HEK293 (cell line): ENCODE measurements around the gene ACTN3.

Experiments
- CTCF ChIA-PET: fragments of 350-600 bp; formaldehyde crosslinking; extraction: SDS; loops from one replicate; lab custom pipeline; 2021; ENCODE audit warnings: antibody characterized with exemption; lab: Yijun Ruan, JAX
- POLR2A ChIA-PET: fragments of 300-600 bp; formaldehyde crosslinking; extraction: SDS; loops from one replicate; lab custom pipeline; 2020; ENCODE audit warnings: antibody characterized with exemption, inconsistent platforms; lab: Yijun Ruan, JAX
- H3K27ac ChIP-seq: fragments of 200-500 bp; sonication (Bioruptor generic); 2 replicates; pipeline ENCODE4 v1.5.1; 2014; ENCODE audit warnings: low read depth, low read length, control low read depth, inconsistent platforms; ENCODE audit errors: extremely low read depth
- H3K36me3 ChIP-seq, 2 experiments: fragments of 200-500 bp in 1 of 2; sonication (Bioruptor generic) in 1 of 2; 1 replicate in 1 of 2; 2 replicates in 1 of 2; pipeline ENCODE4 v1.5.1; 2014 to 2017; ENCODE audit warnings: inconsistent platforms in 2 of 2, low read length in 2 of 2; ENCODE audit not compliant: control insufficient read depth in 2 of 2, insufficient read depth in 1 of 2
- H3K4me1 ChIP-seq: fragments of 200-500 bp; sonication (Bioruptor generic); 2 replicates; pipeline ENCODE4 v1.5.1; 2014; ENCODE audit warnings: mild to moderate bottlenecking, low read length, inconsistent platforms; ENCODE audit not compliant: control insufficient read depth, insufficient read depth
- H3K4me3 ChIP-seq: 2 replicates; pipeline ENCODE4 v1.5.1; 2011; ENCODE audit warnings: low read depth, mild to moderate bottlenecking, control low read depth, low read length, moderate library complexity
- H3K9me3 ChIP-seq: fragments of 200-500 bp; sonication (Bioruptor generic); 2 replicates; pipeline ENCODE4 v1.5.1; 2014; ENCODE audit warnings: low read depth, low read length, inconsistent platforms; ENCODE audit not compliant: control insufficient read depth, insufficient read depth
- MEIS1 ChIP-seq: sonication (generic); formaldehyde crosslinking; IDR thresholded peaks from 2 replicates; pipeline ENCODE4 v1.8.1; 2022; ENCODE audit warnings: missing genetic modification reagents, mild to moderate bottlenecking, borderline replicate concordance
- ZNF133 ChIP-seq: fragments of 450-650 bp; formaldehyde crosslinking; IDR thresholded peaks from 2 replicates; pipeline ENCODE4 v1.5.1; 2016; ENCODE audit warnings: missing biosample characterization, missing genetic modification characterization
- ZNF16 ChIP-seq: fragments of 450-650 bp; formaldehyde crosslinking; IDR thresholded peaks from 2 replicates; pipeline ENCODE4 v1.5.1; 2016; ENCODE audit warnings: low read depth, missing biosample characterization, missing genetic modification characterization
- ZNF2 ChIP-seq: fragments of 450-650 bp; formaldehyde crosslinking; IDR thresholded peaks from 2 replicates; pipeline ENCODE4 v1.5.1; 2016; ENCODE audit warnings: missing biosample characterization, missing genetic modification characterization
- ZNF202 ChIP-seq: fragments of 450-650 bp; formaldehyde crosslinking; IDR thresholded peaks from 2 replicates; pipeline ENCODE4 v1.5.1; 2016; ENCODE audit warnings: missing biosample characterization, missing genetic modification characterization, borderline replicate concordance
- ZNF266 ChIP-seq: fragments of 450-650 bp; formaldehyde crosslinking; IDR thresholded peaks from 2 replicates; pipeline ENCODE4 v1.5.1; 2016; ENCODE audit warnings: missing biosample characterization, missing genetic modification characterization, low read depth
- ZNF302 ChIP-seq: fragments of 450-650 bp; formaldehyde crosslinking; IDR thresholded peaks from 2 replicates; pipeline ENCODE4 v1.5.1; 2016; ENCODE audit warnings: missing biosample characterization, missing genetic modification characterization, low read depth
- ZNF341 ChIP-seq: fragments of 450-650 bp; formaldehyde crosslinking; IDR thresholded peaks from 2 replicates; pipeline ENCODE4; 2016; ENCODE audit warnings: low read depth, missing biosample characterization, missing genetic modification characterization
- ZNF600 ChIP-seq: fragments of 450-650 bp; formaldehyde crosslinking; IDR thresholded peaks from 2 replicates; pipeline ENCODE4 v1.5.1; 2016; ENCODE audit warnings: missing biosample characterization, missing genetic modification characterization
- ZNF624 ChIP-seq: fragments of 450-650 bp; formaldehyde crosslinking; IDR thresholded peaks from 2 replicates; pipeline ENCODE4 v1.5.1; 2017; ENCODE audit warnings: missing biosample characterization, missing genetic modification characterization
- ZNF670 ChIP-seq: fragments of 450-650 bp; formaldehyde crosslinking; IDR thresholded peaks from 2 replicates; pipeline ENCODE4 v1.5.1; 2016; ENCODE audit warnings: missing biosample characterization, missing genetic modification characterization, low read depth
- ZNF768 ChIP-seq: fragments of 450-650 bp; formaldehyde crosslinking; IDR thresholded peaks from 2 replicates; pipeline ENCODE4 v1.5.1; 2018; ENCODE audit warnings: missing biosample characterization, mild to moderate bottlenecking, missing genetic modification characterization
- TF ChIP-seq, protein P1 (sequence below): fragments of 450-650 bp; formaldehyde crosslinking; IDR thresholded peaks from 2 replicates; pipeline ENCODE4 v1.5.1; 2016; ENCODE audit warnings: missing biosample characterization, missing genetic modification characterization
- TF ChIP-seq, protein P2 (sequence below): fragments of 450-650 bp; formaldehyde crosslinking; IDR thresholded peaks from 2 replicates; pipeline ENCODE4 v1.5.1; 2016; ENCODE audit warnings: missing biosample characterization, missing genetic modification characterization

Gene ACTN3

DNA sequence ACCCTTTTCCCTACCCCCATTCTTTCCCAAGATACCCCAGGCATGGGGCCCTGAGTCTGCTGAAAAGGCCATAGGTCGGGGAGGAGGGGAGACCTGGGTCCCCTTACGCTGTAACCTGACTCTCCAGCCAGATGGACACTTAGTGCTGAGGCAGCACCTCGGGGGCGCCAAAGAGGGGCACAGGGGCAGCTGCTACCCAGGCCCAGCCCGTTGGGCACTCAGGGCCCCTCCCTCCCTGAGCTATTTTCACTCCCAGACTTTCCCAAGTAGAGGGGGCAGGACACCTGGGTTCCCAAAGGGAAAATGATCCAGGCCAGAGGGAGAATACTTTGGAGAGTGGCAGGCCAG, 933 bp downstream of the ACTN3 start (continued):
- TF ChIP-seq ZNF624 (tag by site-specific recombination) (no peak), ZNF2 (tag by site-specific recombination) (no peak)

DNA sequence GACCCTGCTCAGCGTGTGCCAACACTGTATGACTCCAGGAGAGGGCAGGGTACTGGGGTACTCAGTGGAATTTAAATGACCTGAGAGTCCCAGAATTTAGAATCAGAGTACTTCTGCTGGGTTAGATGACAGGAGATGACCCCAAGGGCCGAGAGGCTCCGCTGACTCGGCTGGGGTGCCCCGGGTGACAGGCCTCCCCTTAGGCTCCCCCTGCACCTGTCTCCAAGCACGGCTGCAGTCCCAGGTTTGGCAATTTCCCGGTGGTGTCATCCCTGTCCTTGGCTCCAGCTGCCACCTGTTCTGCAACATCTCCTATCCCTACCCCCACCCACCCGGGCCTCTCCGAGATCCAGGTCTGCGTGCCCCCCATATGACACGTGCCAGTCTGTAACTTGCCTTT, 1.3 kb downstream of the ACTN3 start:
- CTCF ChIA-PET: interaction anchor here (1.6 kb wide), 1 partner anchor 130 kb away, joined by 5 read pairs; no protein-coding TSS in a partner anchor
- Histone ChIP-seq H3K27ac (no peak overlapping the region), H3K4me1 (no peaks in the 10 kb centered on the region), H3K9me3 (no peaks in the 10 kb centered on the region), H3K4me3 (no peak overlapping the region), H3K36me3 (peaks cover 0 to 9% of the 10 kb centered on the region in 2 experiments; a peak in 1 of 3 replicates)
- TF ChIP-seq MEIS1 (CRISPR knock-in tag) (no peak), ZNF202 (tag by site-specific recombination) (no peak), ZNF16 (tag by site-specific recombination) (no peak)
- POLR2A ChIA-PET: interaction anchor here (0.9 kb wide), 1 partner anchor 68 kb away, joined by 3 read pairs; the partner anchor contains the start of gene RBM14

DNA sequence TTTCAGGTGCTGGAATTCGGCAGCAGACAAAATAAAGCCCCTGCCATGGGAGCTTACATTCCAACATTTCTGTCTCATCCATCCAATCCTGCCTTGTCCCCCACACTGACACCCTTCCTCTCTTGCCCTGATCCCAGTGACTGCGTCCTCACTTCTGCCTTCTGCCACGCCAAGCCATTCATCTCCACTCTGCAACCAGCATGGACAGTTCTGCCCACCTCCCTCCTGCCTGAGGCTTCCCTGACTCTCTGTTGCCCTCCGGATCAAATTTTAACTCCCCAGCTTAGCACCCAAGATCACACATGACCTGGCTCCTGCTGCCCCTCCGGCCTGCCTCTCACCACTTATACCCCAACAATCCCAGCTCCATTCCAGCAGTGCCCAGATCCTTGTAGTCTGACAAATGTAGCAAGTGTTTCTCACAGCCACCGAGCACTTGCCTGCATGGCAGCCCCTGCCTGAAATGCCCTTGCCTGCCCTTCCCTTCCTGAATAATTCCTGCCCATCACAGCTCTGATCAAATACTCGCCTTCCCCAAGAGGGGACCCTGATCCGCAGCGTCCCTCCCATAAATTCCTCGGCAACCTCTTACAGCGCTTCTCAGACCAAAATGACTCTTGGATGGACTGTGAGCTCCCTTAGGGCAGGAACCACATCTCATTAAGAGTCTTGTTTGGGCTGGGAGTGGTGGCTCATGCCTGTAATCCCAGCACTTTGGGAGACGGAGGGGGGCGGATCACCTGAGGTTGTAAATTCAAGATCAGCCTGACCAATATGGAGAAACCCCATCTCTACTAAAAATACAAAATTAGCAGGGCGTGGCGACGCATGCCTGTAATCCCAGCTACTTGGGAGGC, 2.3 kb downstream of the ACTN3 start:
- Histone ChIP-seq H3K36me3 (no peaks in the 10 kb centered on the region), H3K4me3 (no peak overlapping the region), H3K27ac (no peak overlapping the region), H3K9me3 (no peaks in the 10 kb centered on the region), H3K4me1 (no peaks in the 10 kb centered on the region)
- TF ChIP-seq ZNF266 (tag by site-specific recombination) (no peak), ZNF133 (tag by site-specific recombination) (peak; percentile 85), ZNF302 (no peak), ZNF600 (tag by site-specific recombination) (0 out of 2 replicates have a peak, but pooled peaks have one; percentile 19), ZNF341 (tag by site-specific recombination) (peak; percentile 68)
- ChIA-PET POLR2A (interaction anchor here (0.9 kb wide), 1 partner anchor 67 kb away, joined by 3 read pairs; the partner anchor contains the start of gene RBM14), CTCF (interaction anchor here (0.6 to 1.6 kb wide), 3 partner anchors 104 to 140 kb away, joined by 3 to 5 read pairs (median 5); no protein-coding TSS in a partner anchor)

GRCh38 chr11:66549696-66550095, 3.0 kb downstream of the ACTN3 start:
- POLR2A ChIA-PET: interaction anchor here (0.7 kb wide), 1 partner anchor 234 kb away, joined by 3 read pairs; no protein-coding TSS in a partner anchor
- Histone ChIP-seq H3K4me1 (no peaks in the 10 kb centered on the region), H3K27ac (no peak overlapping the region), H3K9me3 (no peaks in the 10 kb centered on the region), H3K4me3 (no peak overlapping the region), H3K36me3 (no peaks in the 10 kb centered on the region)
- CTCF ChIA-PET: interaction anchor here (0.6 to 1.6 kb wide), 3 partner anchors 105 to 141 kb away, joined by 3 to 5 read pairs (median 5); no protein-coding TSS in a partner anchor
- TF ChIP-seq, protein P1, sequence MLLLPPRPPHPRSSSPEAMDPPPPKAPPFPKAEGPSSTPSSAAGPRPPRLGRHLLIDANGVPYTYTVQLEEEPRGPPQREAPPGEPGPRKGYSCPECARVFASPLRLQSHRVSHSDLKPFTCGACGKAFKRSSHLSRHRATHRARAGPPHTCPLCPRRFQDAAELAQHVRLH: peak; percentile 83
- TF ChIP-seq ZNF670: no peak

- H3K27ac ChIP-seq: no peak overlapping the region
- POLR2A ChIA-PET: no interaction called here
- CTCF ChIA-PET: interaction anchor here (0.7 kb wide), 1 partner anchor 101 kb away, joined by 3 read pairs; no protein-coding TSS in a partner anchor
Measured at GRCh38 chr11:66550887-66551286, 4.2 kb downstream of the ACTN3 start.

More at GRCh38 chr11:66550887-66551286, 4.2 kb downstream of the ACTN3 start:
- H3K9me3 ChIP-seq: no peaks in the 10 kb centered on the region
- H3K36me3 ChIP-seq: no peaks in the 10 kb centered on the region
- no peak overlapping the region for H3K4me3 ChIP-seq
- TF ChIP-seq ZNF768 (tag by site-specific recombination): peak; percentile 26; the same call in 1 of the 2 replicates
- TF ChIP-seq, protein P2, sequence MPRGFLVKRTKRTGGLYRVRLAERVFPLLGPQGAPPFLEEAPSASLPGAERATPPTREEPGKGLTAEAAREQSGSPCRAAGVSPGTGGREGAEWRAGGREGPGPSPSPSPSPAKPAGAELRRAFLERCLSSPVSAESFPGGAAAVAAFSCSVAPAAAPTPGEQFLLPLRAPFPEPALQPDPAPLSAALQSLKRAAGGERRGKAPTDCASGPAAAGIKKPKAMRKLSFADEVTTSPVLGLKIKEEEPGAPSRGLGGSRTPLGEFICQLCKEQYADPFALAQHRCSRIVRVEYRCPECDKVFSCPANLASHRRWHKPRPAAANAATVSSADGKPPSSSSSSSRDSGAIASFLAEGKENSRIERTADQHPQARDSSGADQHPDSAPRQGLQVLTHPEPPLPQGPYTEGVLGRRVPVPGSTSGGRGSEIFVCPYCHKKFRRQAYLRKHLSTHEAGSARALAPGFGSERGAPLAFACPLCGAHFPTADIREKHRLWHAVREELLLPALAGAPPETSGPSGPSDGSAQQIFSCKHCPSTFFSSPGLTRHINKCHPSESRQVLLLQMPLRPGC (tag by site-specific recombination): no peak
- no peaks in the 10 kb centered on the region for H3K4me1 ChIP-seq
